ENCODE results near the gene PTPRT.

The PTPRT gene

GRCh38 chr20:42901689-42902440 lies 287.8 kb downstream of the PTPRT start:
- DNase-seq: no peak

DNA sequence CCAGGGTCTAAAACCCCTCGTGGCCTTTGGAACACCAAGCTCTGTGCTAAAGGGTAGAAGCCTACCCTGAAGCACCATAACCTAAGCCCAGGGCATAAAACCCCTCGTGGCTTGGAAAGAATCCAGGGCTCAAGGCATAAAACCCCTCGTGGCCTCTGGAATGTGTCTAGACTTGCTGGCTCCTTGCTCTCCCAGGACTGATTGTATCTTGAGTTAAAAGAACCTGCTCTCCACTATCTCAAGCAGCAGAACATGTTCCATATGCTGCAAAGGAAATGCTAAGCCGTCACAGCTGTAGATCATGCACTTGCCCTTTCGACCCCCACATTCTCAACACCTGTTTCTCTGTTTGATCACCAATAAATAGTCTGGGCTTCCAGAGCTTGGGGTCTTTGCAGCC lies 288.9 kb downstream of the PTPRT start:
- peak; percentile 52 for DNase-seq

GRCh38 chr20:42895020-42895419 lies 294.7 kb downstream of the PTPRT start:
- DNase-seq: no peak

GRCh38 chr20:42894483-42894882 lies 295.2 kb downstream of the PTPRT start:
- DNase-seq: no peak

DNA sequence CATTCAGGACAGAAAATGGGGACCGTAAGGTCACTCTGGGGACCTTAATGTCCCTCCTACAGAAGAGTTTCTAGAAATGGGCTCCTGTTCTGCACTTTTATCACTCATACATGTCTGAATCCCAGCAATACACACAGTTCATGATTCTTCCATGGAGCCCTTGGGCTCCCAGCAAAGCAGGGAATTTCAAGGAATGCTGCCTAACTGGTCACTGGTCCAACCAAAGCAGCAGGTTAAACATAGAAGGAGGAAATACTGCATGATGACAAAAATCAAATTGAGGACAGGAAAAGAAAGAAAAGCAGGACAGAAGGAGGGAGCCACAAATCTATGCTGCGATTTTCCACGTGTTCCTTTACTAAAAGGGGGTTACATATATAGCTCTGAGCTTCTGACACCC lies 300.2 kb downstream of the PTPRT start:
- peak; percentile 11 for DNase-seq

GRCh38 chr20:42887281-42887680 lies 302.4 kb downstream of the PTPRT start:
- no peak for DNase-seq

DNA sequence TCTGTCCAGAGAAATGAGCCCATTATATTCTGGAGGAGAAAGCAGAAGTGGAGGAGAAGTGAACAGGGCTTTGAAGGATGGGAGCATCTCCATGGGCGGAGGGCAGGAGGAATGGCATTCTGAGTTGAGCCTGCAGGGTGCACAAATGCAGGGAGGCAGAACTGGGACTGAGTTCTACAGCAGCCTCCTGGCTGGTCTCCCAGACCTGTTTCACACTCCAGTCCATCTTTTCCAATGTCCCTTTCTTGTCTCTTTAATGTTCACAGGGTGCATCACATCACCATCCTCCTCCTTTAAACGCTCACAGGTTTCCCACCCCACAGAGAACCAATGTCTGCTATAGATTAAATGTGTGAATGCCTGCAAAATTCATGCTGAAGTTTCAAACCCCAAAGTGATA lies 302.9 kb downstream of the PTPRT start:
- DNase-seq: peak; percentile 26

DNA sequence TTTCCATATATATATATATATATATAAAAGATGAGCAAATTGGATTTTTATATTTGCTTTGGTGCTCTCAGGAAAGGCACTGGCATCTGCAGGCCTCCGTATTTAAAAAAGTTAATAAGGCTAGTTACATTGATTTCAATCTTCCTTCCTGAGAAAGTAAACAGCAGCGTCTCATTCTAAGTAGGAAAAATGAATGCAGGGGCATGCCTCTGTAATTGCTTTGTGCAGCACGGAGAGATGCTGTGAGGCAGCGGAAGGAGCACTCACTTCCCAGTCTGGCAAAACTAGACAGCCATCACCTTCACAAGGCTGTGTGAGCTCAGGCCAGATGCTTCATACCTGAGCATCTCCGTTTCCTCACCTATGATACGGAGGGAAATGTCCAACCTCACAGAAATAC lies 303.7 kb downstream of the PTPRT start:
- peak; percentile 7 for DNase-seq

- DNase-seq: no peak
These were observed 314.1 kb downstream of the PTPRT start for GRCh38 chr20:42875581-42875980.

- DNase-seq: no peak
These were observed 316.4 kb downstream of the PTPRT start for GRCh38 chr20:42873259-42873658.

DNA sequence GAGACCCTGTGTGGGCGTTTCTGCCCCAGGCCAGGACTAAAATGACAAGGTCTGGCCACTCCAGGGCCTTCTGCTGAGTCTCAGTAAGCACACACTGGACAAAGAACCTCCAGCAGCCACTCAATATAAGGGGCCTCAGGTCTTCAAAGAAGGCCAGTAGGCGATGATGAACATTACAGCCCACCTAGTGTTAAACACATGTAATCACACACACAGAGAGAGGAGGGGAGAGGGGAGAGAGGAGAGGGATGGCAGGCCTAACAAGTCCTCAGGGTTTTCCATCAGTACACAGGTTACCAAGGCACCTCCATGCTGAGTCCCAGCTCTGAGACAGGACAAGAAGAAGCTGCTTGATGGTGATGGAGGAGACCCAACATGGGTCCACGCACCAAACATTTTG lies 325.6 kb downstream of the PTPRT start:
- no peak for DNase-seq

DNA sequence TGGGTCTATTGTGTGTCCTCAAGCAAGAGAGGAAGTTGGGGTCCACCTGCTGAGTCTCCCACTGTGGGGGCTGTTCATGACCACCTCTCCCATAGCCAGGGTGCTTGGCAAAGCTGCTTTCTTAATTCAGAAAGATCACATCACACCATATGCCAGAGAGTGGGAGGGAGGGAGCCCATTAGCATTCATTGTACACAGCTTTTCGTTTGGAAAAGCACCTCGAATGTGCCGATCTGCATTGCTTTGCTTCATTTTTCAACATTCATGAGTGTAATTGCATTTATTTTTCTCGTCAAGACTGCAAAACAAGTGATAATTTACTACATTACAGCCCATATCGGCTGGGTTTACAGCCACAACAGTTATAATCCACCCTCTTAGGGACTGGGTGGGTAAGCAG lies 327.3 kb downstream of the PTPRT start:
- no peak for DNase-seq

DNA sequence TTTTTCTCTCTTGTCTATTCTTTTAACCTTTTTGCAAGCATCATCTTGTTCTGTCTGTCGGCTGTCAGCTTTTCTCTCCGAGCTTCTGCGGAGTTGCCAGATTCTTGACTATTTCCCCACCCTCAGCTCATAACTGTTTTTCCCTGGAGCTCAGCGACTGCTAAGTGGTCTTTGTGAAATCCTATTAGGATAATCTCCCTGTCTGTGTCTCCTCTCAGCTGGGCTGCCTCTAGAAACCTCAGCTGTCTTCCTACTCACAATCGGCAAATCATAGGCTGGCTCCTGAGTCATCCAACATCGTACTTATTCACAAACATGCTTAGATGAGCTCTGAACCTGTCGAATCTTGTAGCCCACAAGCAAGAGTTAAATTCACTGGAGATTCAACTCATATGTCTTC lies 332.3 kb downstream of the PTPRT start:
- DNase-seq: no peak

- no peak for DNase-seq
These were observed 333.8 kb downstream of the PTPRT start for GRCh38 chr20:42855896-42856295.

GRCh38 chr20:42852691-42853090 lies 337.0 kb downstream of the PTPRT start:
- DNase-seq: no peak

GRCh38 chr20:42846784-42847490 lies 342.8 kb downstream of the PTPRT start:
- DNase-seq: no peak

- no peak for DNase-seq
These were observed 345.0 kb downstream of the PTPRT start for GRCh38 chr20:42844751-42845150.

DNA sequence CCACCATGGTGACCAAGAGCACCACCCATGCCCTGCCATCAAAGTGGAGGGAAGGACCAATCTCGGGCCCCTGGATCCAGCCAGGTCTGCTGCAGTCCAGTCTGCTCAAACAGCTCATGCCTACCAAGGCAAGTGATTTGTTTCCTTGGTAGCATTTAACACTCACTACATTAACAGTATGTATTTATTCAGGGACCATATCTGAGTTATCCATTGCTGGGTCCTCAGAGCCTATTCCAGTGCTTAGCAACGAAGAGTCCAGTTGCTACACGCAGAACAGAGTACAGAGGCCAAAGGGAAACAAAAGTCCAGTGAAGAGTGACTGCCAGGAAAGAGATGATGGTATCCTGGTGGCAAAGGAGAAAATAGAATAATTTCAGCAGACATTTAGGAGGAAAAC lies 352.2 kb downstream of the PTPRT start:
- no peak for DNase-seq

DNA sequence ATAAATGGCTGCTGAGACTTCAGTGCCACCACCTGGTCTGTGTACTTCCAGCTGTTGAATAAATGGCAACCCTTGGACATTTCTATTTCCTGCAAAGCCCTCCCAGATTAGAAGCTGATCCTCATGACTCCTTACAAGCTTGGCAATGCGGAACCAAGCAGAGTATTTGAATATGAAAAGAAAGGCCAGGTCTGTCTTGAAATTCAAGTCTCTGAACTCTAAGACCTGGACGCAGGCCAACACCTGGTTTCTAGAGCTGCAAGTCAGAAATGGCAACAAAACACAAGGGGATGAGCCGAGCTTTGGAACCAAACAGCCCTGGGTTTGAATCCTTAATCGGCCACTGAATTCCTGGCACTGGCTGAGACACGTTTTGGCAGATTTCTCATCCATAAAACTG lies 353.4 kb downstream of the PTPRT start:
- DNase-seq: no peak

- DNase-seq: no peak
These were observed 381.8 kb downstream of the PTPRT start for GRCh38 chr20:42807876-42808275.

DNA sequence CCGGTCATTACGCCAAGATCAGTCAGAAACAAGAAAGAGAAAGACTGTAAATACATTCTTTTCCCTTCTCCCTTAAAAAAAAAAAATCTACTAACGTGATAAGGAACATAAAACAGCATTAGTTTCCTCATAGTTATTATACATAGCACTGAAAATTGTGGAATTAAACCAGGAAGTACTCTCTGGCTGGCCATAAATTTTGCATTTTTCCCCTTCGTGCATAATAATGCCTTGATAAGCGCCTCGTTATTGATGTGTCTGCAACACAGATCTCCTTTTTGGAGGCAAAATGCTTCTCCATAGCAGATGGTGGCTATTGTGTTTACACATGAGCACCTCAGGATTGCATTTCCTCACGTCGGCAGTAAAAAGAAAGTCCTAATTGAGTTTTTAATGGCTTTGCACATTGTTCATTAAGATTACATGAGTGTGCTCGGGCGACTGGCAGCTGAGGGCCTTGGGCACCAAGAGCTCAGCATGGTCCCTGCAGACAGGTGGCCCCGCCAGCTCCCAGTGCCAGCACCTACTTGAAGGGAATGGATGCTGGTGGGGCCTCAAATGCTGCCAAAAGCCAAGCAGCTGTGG lies 394.5 kb downstream of the PTPRT start:
- no peak for DNase-seq

GRCh38 chr20:42792052-42792451 lies 397.7 kb downstream of the PTPRT start:
- no peak for DNase-seq

DNA sequence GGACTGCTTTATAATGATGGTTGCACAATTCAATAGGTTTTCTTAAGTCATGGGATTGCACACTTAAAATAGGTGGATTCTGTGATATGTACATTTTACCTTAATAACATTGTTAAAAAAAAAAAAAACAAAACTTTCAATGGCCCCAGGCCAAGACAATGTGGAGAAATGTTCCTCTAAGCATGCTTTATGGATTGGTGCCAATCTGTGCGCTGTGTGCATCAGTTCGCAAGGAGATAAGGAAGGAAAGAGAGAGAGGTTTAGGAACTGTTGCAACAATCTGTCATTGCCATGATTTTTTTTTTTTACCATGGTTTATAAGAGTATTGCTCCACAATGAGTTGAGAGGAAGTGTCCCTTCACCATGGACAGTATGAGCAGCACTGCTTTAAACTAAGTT lies 399.6 kb downstream of the PTPRT start:
- no peak for DNase-seq

DNA sequence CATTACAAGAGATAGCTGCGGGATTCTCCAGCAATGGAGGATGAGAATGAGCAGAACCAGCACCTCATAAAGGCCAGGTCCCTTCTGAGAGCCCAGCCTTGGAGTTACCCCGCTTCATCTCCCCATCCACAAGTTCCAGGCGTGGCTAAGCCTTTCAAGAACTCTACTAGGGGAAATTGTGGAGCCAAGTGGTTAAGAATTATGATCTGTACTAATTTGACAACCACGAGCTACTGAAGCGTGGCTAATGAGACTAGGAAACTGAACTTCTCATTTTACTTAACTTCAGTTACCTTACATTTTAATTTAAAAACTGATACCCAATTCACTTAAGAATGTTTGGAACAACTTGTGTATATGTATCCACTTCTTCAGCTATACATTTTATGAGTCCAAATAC lies 401.0 kb downstream of the PTPRT start:
- DNase-seq: no peak

Measured in islet precursor cell (in vitro differentiated cells).